Stimulated activated CD8-positive, alpha-beta memory T cell treated with anti-CD3 and anti-CD28 coated beads, Interleukin-4, amount 100 ng/mL, for 24 hours (primary cell): ENCODE data around the gene PLCB1.
"Not testable (repeated sequence)": the region's sequence is repeated elsewhere in the genome, so short reads cannot be mapped to it uniquely, and the experiment has no call there.

ENCODE experiments used
- DNase-seq: peaks from one replicate; pipeline ENCODE4 v3.0.0-alpha.2; 2020; ENCODE audit warnings: low read depth

The PLCB1 gene

GRCh38 chr20:8602389-8603116 lies 470.5 kb downstream of the PLCB1 start:
- DNase-seq: no peak

- no peak for DNase-seq
Measured at GRCh38 chr20:8608470-8608869, 476.4 kb downstream of the PLCB1 start.

GRCh38 chr20:8616792-8617191 lies 484.7 kb downstream of the PLCB1 start:
- DNase-seq: no peak

- DNase-seq: no peak
Measured at GRCh38 chr20:8621001-8621400, 488.9 kb downstream of the PLCB1 start.

GRCh38 chr20:8624046-8624445 lies 492.0 kb downstream of the PLCB1 start:
- DNase-seq: no peak

- no peak for DNase-seq
Measured at GRCh38 chr20:8624616-8625015, 492.6 kb downstream of the PLCB1 start.

GRCh38 chr20:8627340-8628004 lies 495.4 kb downstream of the PLCB1 start:
- no peak for DNase-seq

GRCh38 chr20:8631271-8631670 lies 499.2 kb downstream of the PLCB1 start:
- no peak for DNase-seq

GRCh38 chr20:8633366-8633765 lies 501.3 kb downstream of the PLCB1 start:
- DNase-seq: no peak

GRCh38 chr20:8635048-8635572 lies 503.0 kb downstream of the PLCB1 start:
- DNase-seq: no peak

- no peak for DNase-seq
Measured at GRCh38 chr20:8635837-8636236, 503.8 kb downstream of the PLCB1 start.

- no peak for DNase-seq
Measured at GRCh38 chr20:8639112-8639778, 507.2 kb downstream of the PLCB1 start.

- no peak for DNase-seq
Measured at GRCh38 chr20:8640461-8640860, 508.4 kb downstream of the PLCB1 start.

- no peak for DNase-seq
Measured at GRCh38 chr20:8642247-8642646, 510.2 kb downstream of the PLCB1 start.

GRCh38 chr20:8644468-8644867 lies 512.4 kb downstream of the PLCB1 start:
- not testable (repeated sequence) for DNase-seq

- DNase-seq: no peak
Measured at GRCh38 chr20:8645326-8645725, 513.3 kb downstream of the PLCB1 start.

- DNase-seq: no peak
Measured at GRCh38 chr20:8646033-8646441, 514.0 kb downstream of the PLCB1 start.

GRCh38 chr20:8646716-8647115 lies 514.6 kb downstream of the PLCB1 start:
- no peak for DNase-seq

GRCh38 chr20:8647961-8648441 lies 515.9 kb downstream of the PLCB1 start:
- DNase-seq: no peak

- DNase-seq: no peak
Measured at GRCh38 chr20:8648466-8648865, 516.4 kb downstream of the PLCB1 start.

GRCh38 chr20:8652396-8652795 lies 520.3 kb downstream of the PLCB1 start:
- DNase-seq: no peak

- no peak for DNase-seq
Measured at GRCh38 chr20:8654486-8654885, 522.4 kb downstream of the PLCB1 start.

GRCh38 chr20:8656335-8656734 lies 524.3 kb downstream of the PLCB1 start:
- no peak for DNase-seq
